MG63 (cell line): ENCODE results near the gene TNS1. TPM values are rescaled to one million over a fixed set of nuclear protein-coding genes. Genes with fewer than 3 reads are reported as not detected.
A peak's percentile ranks its signal among the peaks of the same experiment; 100 is the strongest.

Source experiments
- DNase-seq: peaks from one replicate; pipeline ENCODE4 v3.0.0-alpha.2; 2020
- H3K27me3 ChIP-seq: fragments of 250-450 bp; sonication (Bioruptor Pico); 2 replicates; pipeline ENCODE4 v1.5.1; 2020; ENCODE audit warnings: mild to moderate bottlenecking, moderate library complexity
- H3K36me3 ChIP-seq: fragments of 250-450 bp; sonication (Bioruptor Pico); 2 replicates; pipeline ENCODE4 v1.5.1; 2020; ENCODE audit warnings: mild to moderate bottlenecking, moderate library complexity
- H3K4me3 ChIP-seq: fragments of 250-450 bp; sonication (Bioruptor Pico); 2 replicates; pipeline ENCODE4 v1.5.1; 2020; ENCODE audit warnings: mild to moderate bottlenecking, moderate library complexity
- H3K9me3 ChIP-seq: fragments of 250-450 bp; sonication (Bioruptor Pico); 2 replicates; pipeline ENCODE4 v1.5.1; 2020; ENCODE audit warnings: mild to moderate bottlenecking, moderate library complexity
- total RNA-seq: library from RNA; depleted of rRNA; stranded (reverse); fragments of >200 nt; shearing (Covaris generic); gene quantifications from 2 replicates; pipeline ENCODE4 v1.2.3, GENCODE V29; 2014; ENCODE audit warnings: low replicate concordance

Gene TNS1
- total RNA-seq, 1 experiment from 2014 or later, result 17.6 TPM

- Histone ChIP-seq H3K27me3 (no peaks in the 10 kb centered on the region), H3K9me3 (no peaks in the 10 kb centered on the region), H3K36me3 (peaks cover 43% of the 10 kb centered on the region), H3K4me3 (no peak overlapping the region)
- DNase-seq, result peak; percentile 82
Observed at GRCh38 chr2:217995731-217996231, 7.0 kb downstream of the TNS1 start.

DNA sequence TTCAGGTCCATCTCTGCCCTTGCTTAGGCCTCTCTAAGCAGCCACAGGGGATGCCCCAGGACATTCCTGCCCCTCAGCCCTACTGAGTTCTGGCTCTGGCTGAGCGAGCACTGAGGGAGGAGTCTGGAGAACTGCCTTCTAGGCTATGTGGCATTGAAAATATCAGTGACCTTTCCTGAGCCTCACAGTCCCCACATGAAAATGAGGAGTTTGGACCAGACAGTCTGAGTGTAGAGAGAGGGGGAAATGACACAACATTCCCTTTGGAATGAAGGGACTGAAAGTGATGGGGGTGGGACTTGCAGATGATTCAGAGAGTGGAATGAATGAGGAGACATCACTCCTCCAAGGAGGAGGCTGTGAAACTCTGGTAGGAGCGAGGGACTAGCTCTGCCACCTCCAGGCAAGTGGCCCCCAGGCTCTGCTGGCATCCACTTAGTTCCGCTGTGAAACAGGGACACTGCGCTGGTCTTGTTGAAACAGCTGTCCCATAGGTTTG is 8.0 kb downstream of the TNS1 start:
- Histone ChIP-seq H3K36me3 (peaks cover 45% of the 10 kb centered on the region), H3K4me3 (no peak overlapping the region), H3K27me3 (no peaks in the 10 kb centered on the region), H3K9me3 (no peaks in the 10 kb centered on the region)
- peak; percentile 52 for DNase-seq

DNA sequence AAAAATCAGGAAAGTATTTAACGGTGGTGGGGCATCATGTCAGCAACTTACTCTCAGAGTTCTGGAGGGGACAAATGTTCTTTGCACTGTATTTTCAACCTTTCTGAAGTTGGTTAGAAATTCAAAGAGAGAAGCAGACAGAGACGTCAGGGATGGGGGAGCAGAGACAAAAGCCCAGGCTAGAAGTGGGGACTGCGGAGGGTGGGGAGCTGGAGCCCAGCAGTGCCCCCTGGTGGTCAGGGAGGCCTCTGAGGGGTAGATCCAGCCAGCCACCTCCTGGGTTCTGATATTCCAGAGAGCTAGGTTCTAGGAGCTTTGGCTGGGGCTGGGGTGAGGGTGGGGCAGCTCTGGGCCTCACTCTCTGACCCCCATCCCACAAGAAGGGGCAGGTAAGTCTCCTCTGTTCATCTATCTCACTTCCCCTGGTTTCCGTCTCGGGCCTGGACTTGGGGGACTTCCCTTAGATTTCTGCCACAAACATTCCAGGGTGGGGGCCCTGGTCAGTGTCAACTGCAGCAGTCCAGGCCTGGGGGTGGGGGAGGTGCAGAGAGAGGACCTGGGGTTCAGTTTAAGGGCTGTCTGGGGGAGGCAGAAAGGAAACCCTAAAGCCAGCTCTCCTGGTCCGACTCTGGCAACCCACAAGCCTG is 8.9 kb downstream of the TNS1 start:
- H3K27me3 ChIP-seq, result no peaks in the 10 kb centered on the region
- peaks cover 49% of the 10 kb centered on the region for H3K36me3 ChIP-seq
- H3K4me3 ChIP-seq, result no peak overlapping the region
- no peaks in the 10 kb centered on the region for H3K9me3 ChIP-seq
- DNase-seq, result peak; percentile 48

- no peak overlapping the region for H3K4me3 ChIP-seq
- no peaks in the 10 kb centered on the region for H3K9me3 ChIP-seq
- H3K36me3 ChIP-seq, result peaks cover 49% of the 10 kb centered on the region
- no peaks in the 10 kb centered on the region for H3K27me3 ChIP-seq
- DNase-seq, result no peak
Observed at GRCh38 chr2:217993138-217993537, 9.7 kb downstream of the TNS1 start.

- Histone ChIP-seq H3K9me3 (no peaks in the 10 kb centered on the region), H3K4me3 (no peak overlapping the region), H3K27me3 (no peaks in the 10 kb centered on the region), H3K36me3 (peaks cover 44% of the 10 kb centered on the region)
- no peak for DNase-seq
Observed at GRCh38 chr2:217992061-217992460, 10.7 kb downstream of the TNS1 start.

GRCh38 chr2:217990791-217991465 is 11.9 kb downstream of the TNS1 start:
- Histone ChIP-seq H3K27me3 (no peaks in the 10 kb centered on the region), H3K9me3 (no peaks in the 10 kb centered on the region), H3K4me3 (no peak overlapping the region), H3K36me3 (peaks cover 53% of the 10 kb centered on the region)
- DNase-seq, result no peak

DNA sequence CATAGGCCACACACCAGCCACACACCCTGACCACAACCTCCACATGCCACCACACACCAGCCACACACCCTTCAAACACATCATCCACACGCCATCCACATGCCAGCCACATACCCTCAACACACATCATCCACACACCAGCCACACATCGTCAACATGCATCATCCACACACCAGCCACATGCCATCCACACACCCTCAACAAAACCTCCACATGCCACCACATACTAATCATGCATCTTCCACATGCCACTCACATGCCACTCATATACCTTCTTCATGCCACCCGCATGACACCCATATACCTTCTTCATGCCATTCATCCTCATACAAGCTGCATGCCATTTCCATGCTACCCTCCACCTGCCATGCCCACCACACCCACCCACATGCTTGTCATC is 12.4 kb downstream of the TNS1 start:
- H3K27me3 ChIP-seq, result no peaks in the 10 kb centered on the region
- H3K9me3 ChIP-seq, result no peaks in the 10 kb centered on the region
- H3K36me3 ChIP-seq, result peaks cover 58% of the 10 kb centered on the region
- H3K4me3 ChIP-seq, result no peak overlapping the region
- no peak for DNase-seq

GRCh38 chr2:217989221-217989948 is 13.4 kb downstream of the TNS1 start:
- H3K27me3 ChIP-seq, result no peaks in the 10 kb centered on the region
- no peaks in the 10 kb centered on the region for H3K9me3 ChIP-seq
- no peak overlapping the region for H3K4me3 ChIP-seq
- DNase-seq, result no peak
- H3K36me3 ChIP-seq, result peaks cover 50% of the 10 kb centered on the region

DNA sequence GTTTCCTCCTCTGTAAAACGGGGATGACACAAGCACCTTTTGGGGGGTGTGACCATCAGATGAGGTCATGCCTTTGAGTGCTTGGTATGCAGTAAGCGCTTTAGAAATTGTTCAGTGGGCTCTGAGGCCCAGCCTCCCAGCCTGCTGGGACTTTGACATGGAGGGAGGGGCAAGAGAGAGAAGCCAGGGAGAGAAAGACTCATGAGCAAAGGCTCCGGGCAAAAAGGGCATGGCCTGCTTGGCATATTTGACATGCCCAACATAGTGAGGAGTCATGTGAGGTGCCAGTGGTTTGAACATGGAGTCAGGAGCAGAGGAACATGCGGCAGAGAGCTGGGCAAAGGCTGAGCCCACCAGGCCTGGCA is 14.0 kb downstream of the TNS1 start:
- no peaks in the 10 kb centered on the region for H3K27me3 ChIP-seq
- H3K9me3 ChIP-seq, result no peaks in the 10 kb centered on the region
- no peak overlapping the region for H3K4me3 ChIP-seq
- peaks cover 47% of the 10 kb centered on the region for H3K36me3 ChIP-seq
- no peak for DNase-seq

GRCh38 chr2:217988014-217988839 is 14.6 kb downstream of the TNS1 start:
- peaks cover 42% of the 10 kb centered on the region for H3K36me3 ChIP-seq

DNA sequence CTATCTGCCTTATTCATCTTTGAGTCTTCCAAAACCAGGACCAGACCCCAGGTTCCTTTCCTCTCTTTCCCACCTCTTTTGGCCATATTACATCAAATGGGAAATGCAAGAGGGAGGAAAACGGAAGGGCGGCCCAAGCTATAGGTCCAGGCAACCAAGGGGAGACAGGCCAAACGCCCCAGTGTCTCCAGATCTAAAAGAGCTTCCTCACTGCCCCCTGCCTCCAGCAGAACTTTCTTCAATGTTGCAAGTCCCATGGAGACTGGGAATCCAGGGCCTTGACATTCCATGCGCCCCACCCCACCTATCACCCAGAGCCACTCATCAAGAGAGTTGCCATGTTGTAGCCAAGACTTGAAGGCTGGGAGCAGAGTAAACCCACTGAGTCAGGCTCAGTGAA is 15.4 kb downstream of the TNS1 start:
- no peak for DNase-seq
- peaks cover 33% of the 10 kb centered on the region for H3K36me3 ChIP-seq
- H3K4me3 ChIP-seq, result no peak overlapping the region
- no peaks in the 10 kb centered on the region for H3K27me3 ChIP-seq
- no peaks in the 10 kb centered on the region for H3K9me3 ChIP-seq

More at GRCh38 chr2:217988014-217988839, 14.6 kb downstream of the TNS1 start:
- peak; percentile 52 for DNase-seq
- Histone ChIP-seq H3K27me3 (no peaks in the 10 kb centered on the region), H3K9me3 (no peaks in the 10 kb centered on the region), H3K4me3 (no peak overlapping the region)

GRCh38 chr2:217986256-217986961 is 16.4 kb downstream of the TNS1 start:
- peaks cover 31% of the 10 kb centered on the region for H3K36me3 ChIP-seq
- H3K27me3 ChIP-seq, result no peaks in the 10 kb centered on the region
- no peak overlapping the region for H3K4me3 ChIP-seq
- DNase-seq, result no peak
- no peaks in the 10 kb centered on the region for H3K9me3 ChIP-seq

DNA sequence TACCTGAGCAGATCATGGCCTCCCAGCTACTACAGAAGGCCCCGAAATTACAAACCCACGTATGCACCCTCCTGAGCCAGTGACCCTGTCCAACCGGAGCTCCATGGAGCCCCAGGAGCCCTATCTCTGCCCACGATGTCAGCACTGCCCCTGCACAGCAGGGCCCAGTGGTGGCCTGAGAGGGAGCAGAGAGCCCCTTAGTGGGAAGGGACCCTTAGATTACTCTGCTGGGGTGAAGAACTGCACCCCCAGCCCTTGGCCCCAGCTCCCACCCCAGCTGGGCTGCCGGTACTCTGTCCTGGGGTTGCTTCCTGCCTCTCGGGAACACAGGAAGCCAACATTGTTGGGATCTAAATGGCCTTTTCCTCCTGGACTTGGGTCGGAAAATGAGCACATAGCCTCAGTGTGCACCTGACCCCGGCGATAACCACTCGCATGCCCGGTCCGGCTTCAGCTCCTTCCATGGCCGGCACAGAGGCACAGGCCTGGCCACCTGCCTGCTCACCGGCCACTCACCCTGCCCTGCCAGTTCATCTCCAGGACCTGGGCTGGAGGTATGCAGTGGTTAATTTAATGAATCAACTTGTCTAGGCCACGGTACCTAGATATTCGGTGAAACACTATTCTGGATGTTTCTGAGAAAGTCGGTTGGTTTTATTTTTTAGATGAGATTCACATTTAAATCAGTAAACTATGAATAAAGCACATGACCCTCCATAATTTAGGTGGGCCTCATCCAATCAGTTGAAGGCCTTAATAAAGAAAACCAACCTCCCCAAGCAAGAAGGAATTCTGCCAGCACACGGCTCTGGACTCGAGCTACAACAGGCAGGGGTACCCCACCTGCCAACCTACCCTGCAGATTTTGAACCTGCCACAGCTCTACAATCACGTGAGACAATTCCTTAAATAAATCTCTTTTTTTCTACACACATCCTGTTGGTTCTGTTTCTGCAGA is 19.2 kb downstream of the TNS1 start:
- DNase-seq, result no peak
- Histone ChIP-seq H3K27me3 (no peaks in the 10 kb centered on the region), H3K36me3 (peaks cover 23% of the 10 kb centered on the region), H3K9me3 (no peaks in the 10 kb centered on the region), H3K4me3 (no peak overlapping the region)

DNA sequence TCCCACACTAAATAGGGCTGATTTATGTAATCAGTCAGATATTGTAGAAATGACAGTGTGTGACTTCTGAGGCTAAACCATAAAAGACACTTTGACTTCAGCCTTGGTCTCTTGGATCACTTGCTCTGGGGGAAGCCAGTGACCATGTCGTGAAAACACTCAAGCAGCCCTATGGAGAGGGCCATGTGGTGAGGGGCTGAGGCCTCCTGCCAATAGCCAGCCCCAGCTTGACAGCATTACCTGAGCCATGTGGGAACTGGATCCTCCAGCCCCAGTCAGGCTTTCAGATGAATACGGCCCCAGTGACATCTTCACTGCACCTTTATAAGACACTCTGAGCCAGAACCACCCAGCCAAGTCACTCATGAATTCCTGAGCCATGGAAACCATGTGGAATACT is 20.8 kb downstream of the TNS1 start:
- Histone ChIP-seq H3K36me3 (peaks cover 18% of the 10 kb centered on the region), H3K27me3 (no peaks in the 10 kb centered on the region), H3K4me3 (no peak overlapping the region), H3K9me3 (no peaks in the 10 kb centered on the region)
- DNase-seq, result no peak

DNA sequence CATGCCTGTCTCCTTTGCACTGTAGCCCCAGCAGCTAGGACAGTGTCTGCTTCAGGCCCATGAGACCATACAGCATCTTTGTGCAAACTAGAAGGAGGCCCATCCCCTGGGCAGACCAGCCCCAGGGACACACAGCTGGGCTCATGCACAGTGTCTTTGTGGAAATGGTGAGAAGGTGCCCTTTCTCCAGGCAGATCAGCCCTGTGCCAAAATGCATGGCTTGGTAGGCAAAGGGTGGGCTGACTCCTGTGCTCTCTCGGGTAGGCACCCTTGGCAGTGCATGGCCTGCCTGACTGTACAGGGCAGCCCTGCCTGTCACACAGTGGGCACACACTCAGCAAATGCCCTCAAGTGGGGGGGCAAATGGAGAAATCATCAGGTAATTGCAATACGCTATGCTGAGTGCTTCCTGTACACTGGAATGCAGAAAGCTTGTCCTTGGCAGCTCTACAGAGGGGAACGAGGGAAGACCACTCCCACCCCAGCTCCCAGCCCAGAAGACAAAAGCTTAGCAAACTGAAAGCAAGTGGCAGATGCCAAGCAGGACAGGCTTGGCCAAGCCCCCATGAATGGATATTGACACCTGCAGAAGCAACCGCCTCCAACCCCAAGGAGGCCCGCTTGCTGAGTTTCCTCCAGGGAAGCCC is 21.6 kb downstream of the TNS1 start:
- no peak for DNase-seq
- Histone ChIP-seq H3K36me3 (peaks cover 13% of the 10 kb centered on the region), H3K27me3 (no peaks in the 10 kb centered on the region), H3K9me3 (no peaks in the 10 kb centered on the region), H3K4me3 (no peak overlapping the region)
